Measurements from ENCODE around the gene COL9A1. TPM values are rescaled to one million over a fixed set of nuclear protein-coding genes. Genes with fewer than 3 reads are reported as not detected.

COL9A1 gene
- total RNA-seq, 1 experiment from 2014 or later, result not detected

DNA sequence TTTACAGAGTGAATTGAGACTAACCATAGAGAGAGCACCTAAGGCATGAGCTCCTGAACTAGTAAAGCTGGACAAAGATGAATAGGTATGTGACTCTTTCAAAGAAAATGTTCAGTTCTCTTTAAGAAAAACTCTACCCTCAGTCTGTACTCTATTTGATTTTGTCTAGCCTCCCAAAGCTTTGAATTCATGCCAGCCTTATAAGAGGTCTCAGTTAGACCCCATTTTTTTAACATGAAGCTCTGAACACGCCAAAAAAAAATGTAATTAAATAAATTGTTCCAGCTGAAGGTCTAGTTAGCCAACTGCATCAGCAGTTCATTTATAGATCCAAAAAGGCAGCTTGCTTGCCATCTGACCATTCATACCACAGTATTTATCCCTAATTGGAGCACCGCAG lies 71.6 kb downstream of the COL9A1 start:
- BruUV-seq (replicated peaks), result no TSS peak
- no peaks in the 10 kb centered on the region for H3K9me3 ChIP-seq (ENCODE audit: insufficient read depth, low read depth)
- H3K4me3 ChIP-seq, result no peak overlapping the region
- no peak overlapping the region for H3K27ac ChIP-seq
- no peak for TF ChIP-seq EZH2 (IDR thresholded peaks at IDR 0.05; ENCODE audit: low read depth)
- TF ChIP-seq, protein P1, sequence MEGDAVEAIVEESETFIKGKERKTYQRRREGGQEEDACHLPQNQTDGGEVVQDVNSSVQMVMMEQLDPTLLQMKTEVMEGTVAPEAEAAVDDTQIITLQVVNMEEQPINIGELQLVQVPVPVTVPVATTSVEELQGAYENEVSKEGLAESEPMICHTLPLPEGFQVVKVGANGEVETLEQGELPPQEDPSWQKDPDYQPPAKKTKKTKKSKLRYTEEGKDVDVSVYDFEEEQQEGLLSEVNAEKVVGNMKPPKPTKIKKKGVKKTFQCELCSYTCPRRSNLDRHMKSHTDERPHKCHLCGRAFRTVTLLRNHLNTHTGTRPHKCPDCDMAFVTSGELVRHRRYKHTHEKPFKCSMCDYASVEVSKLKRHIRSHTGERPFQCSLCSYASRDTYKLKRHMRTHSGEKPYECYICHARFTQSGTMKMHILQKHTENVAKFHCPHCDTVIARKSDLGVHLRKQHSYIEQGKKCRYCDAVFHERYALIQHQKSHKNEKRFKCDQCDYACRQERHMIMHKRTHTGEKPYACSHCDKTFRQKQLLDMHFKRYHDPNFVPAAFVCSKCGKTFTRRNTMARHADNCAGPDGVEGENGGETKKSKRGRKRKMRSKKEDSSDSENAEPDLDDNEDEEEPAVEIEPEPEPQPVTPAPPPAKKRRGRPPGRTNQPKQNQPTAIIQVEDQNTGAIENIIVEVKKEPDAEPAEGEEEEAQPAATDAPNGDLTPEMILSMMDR (conservative IDR thresholded peaks at IDR 0.05), result no peak
- no peaks in the 10 kb centered on the region for H3K27me3 ChIP-seq (ENCODE audit: insufficient read depth, low read depth)
- POLR2A ChIA-PET (ENCODE audit: unreplicated experiment), result no interaction called here
- H3K36me3 ChIP-seq (ENCODE audit: low read depth), result no peaks in the 10 kb centered on the region
- H2AFZ ChIP-seq, result no peak overlapping the region
- H3K4me1 ChIP-seq (replicated peaks; ENCODE audit: insufficient read depth), result no peaks in the 10 kb centered on the region
- intact Hi-C loops (cut with micrococcal nuclease; ENCODE audit: unreplicated experiment), result no loop called here
- H4K20me1 ChIP-seq (ENCODE audit: insufficient read depth), result no peaks in the 10 kb centered on the region
- H3K9me2 ChIP-seq (ENCODE audit: insufficient read depth), result no peaks in the 10 kb centered on the region
- no peak overlapping the region for H3K4me2 ChIP-seq
- no peaks in the 10 kb centered on the region for H3K79me2 ChIP-seq (ENCODE audit: low read depth)
- no peaks in the 10 kb centered on the region for H3F3A ChIP-seq (ENCODE audit: insufficient read depth, low read depth)
- CTCF ChIA-PET, result interaction anchor here (0.6 kb wide), 1 partner anchor 10 kb away, joined by 6 read pairs; no protein-coding TSS in a partner anchor
- no peak for DNase-seq

GRCh38 chr6:70225055-70225454 lies 77.8 kb downstream of the COL9A1 start:
- Histone ChIP-seq H3K27me3 (ENCODE audit: insufficient read depth, low read depth) (peaks cover 4% of the 10 kb centered on the region; the same call in 1 of the 2 replicates), H3K4me2 (no peak overlapping the region), H3K4me1 (replicated peaks; ENCODE audit: insufficient read depth) (no peaks in the 10 kb centered on the region), H3K9me3 (ENCODE audit: insufficient read depth, low read depth) (no peaks in the 10 kb centered on the region), H2AFZ (no peak overlapping the region), H3K9me2 (ENCODE audit: insufficient read depth) (no peaks in the 10 kb centered on the region), H3K27ac (no peak overlapping the region), H3K36me3 (ENCODE audit: low read depth) (no peaks in the 10 kb centered on the region), H3K79me2 (ENCODE audit: low read depth) (no peaks in the 10 kb centered on the region), H3K4me3 (no peak overlapping the region), H3F3A (ENCODE audit: insufficient read depth, low read depth) (no peaks in the 10 kb centered on the region), H4K20me1 (ENCODE audit: insufficient read depth) (no peaks in the 10 kb centered on the region)
- ChIA-PET POLR2A (ENCODE audit: unreplicated experiment) (no interaction called here), CTCF (no interaction called here)
- TF ChIP-seq, protein P1 (conservative IDR thresholded peaks at IDR 0.05), result no peak
- no peak for TF ChIP-seq EZH2 (IDR thresholded peaks at IDR 0.05; ENCODE audit: low read depth)
- DNase-seq, result no peak
- no TSS peak for BruUV-seq (replicated peaks)
- intact Hi-C loops (cut with micrococcal nuclease; ENCODE audit: unreplicated experiment), result loop anchor here (10.0 kb wide), 1 partner anchor 730 kb away; the partner anchor contains the start of gene B3GAT2

DNA sequence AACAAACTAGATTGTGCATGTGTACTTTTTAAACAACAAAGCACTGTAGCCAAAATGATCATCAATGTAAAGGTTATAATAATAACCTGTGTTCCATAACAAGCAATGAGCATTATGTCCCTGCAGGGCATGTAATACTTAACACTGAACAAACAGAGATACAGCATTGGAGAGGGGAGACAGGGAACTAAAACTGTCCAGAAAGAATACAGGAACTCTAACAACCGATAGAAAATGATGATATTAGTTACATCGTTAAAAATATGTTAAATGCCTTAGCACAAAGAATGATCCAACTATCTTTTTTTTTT lies 80.5 kb downstream of the COL9A1 start:
- CTCF ChIA-PET, result no interaction called here
- POLR2A ChIA-PET (ENCODE audit: unreplicated experiment), result no interaction called here
- BruUV-seq (replicated peaks), result no TSS peak

More for the DNA sequence above, 80.5 kb downstream of the COL9A1 start:
- no peak for TF ChIP-seq EZH2 (IDR thresholded peaks at IDR 0.05; ENCODE audit: low read depth)
- TF ChIP-seq, protein P1 (conservative IDR thresholded peaks at IDR 0.05), result no peak
- no peaks in the 10 kb centered on the region for H3F3A ChIP-seq (ENCODE audit: insufficient read depth, low read depth)
- no peaks in the 10 kb centered on the region for H3K4me1 ChIP-seq (replicated peaks; ENCODE audit: insufficient read depth)
- DNase-seq, result no peak
- H3K9me3 ChIP-seq (ENCODE audit: insufficient read depth, low read depth), result no peaks in the 10 kb centered on the region
- no peaks in the 10 kb centered on the region for H4K20me1 ChIP-seq (ENCODE audit: insufficient read depth)
- H3K27me3 ChIP-seq (ENCODE audit: insufficient read depth, low read depth), result peaks cover 4% of the 10 kb centered on the region; the same call in 1 of the 2 replicates
- H3K4me2 ChIP-seq, result no peak overlapping the region
- no peak overlapping the region for H2AFZ ChIP-seq
- H3K4me3 ChIP-seq, result no peak overlapping the region
- H3K27ac ChIP-seq, result no peak overlapping the region
- no peaks in the 10 kb centered on the region for H3K79me2 ChIP-seq (ENCODE audit: low read depth)
- no peaks in the 10 kb centered on the region for H3K36me3 ChIP-seq (ENCODE audit: low read depth)
- intact Hi-C loops (cut with micrococcal nuclease; ENCODE audit: unreplicated experiment), result loop anchor here (2.0 to 10.0 kb wide), 3 partner anchors 146 to 732 kb away; partner anchors contain the start of gene B3GAT2
- no peaks in the 10 kb centered on the region for H3K9me2 ChIP-seq (ENCODE audit: insufficient read depth)
